IMR-90 (cell line): ENCODE measurements around the gene SLC12A7. TPM values are rescaled to one million over a fixed set of nuclear protein-coding genes. Genes with fewer than 3 reads are reported as not detected.
"Not testable (repeated sequence)": the region's sequence is repeated elsewhere in the genome, so short reads cannot be mapped to it uniquely, and the experiment has no call there.

Source experiments
- ATAC-seq: fragments of 200-7000 bp; cut with Tn5 transposase; 2 replicates; pipeline ENCODE4 v1.9.1; 2020; ENCODE audit warnings: low read depth, mild to moderate bottlenecking, moderate library complexity
- BruUV-seq: library from RNA; stranded (reverse); fragments of 400-500 nt; replicated peaks from 2 replicates; lab custom pipeline; 2021; lab: Mats Ljungman, UMichigan
- CTCF ChIA-PET: fragments of 300-600 bp; formaldehyde crosslinking; extraction: SDS; loops from one replicate; lab custom pipeline; 2021; ENCODE audit warnings: antibody characterized with exemption; lab: Yijun Ruan, JAX
- POLR2A ChIA-PET: fragments of 300-600 bp; sonication (Branson Sonifier 250); formaldehyde crosslinking; loops from one replicate; lab custom pipeline; 2022; ENCODE audit warnings: antibody characterized with exemption; ENCODE audit not compliant: unreplicated experiment; lab: Charles Lee
- DNase-seq: peaks from one replicate; pipeline ENCODE4 v3.0.0; 2013
- H2AFZ ChIP-seq: replicated peaks from 2 replicates; pipeline ENCODE3; 2013; ENCODE audit warnings: low read length, mild to moderate bottlenecking; ENCODE audit not compliant: poor library complexity
- H2AK5ac ChIP-seq: 2 replicates; pipeline ENCODE4 v1.6.1; 2013; ENCODE audit warnings: low read depth, low read length, inconsistent platforms
- H2AK9ac ChIP-seq: replicated peaks from 2 replicates; pipeline ENCODE3; 2013; ENCODE audit warnings: mild to moderate bottlenecking, low read depth, low read length, moderate library complexity; ENCODE audit not compliant: poor library complexity
- H2BK120ac ChIP-seq: 2 replicates; pipeline ENCODE4 v1.6.1; 2013; ENCODE audit warnings: low read depth, low read length, inconsistent platforms
- H2BK15ac ChIP-seq: 3 replicates; pipeline ENCODE4 v1.6.1; 2013; ENCODE audit warnings: low read depth, low read length, inconsistent platforms
- H2BK20ac ChIP-seq: 2 replicates; pipeline ENCODE4 v1.6.1; 2013; ENCODE audit warnings: low read depth, mild to moderate bottlenecking, inconsistent platforms, low read length, moderate library complexity
- H2BK5ac ChIP-seq: 2 replicates; pipeline ENCODE4 v1.6.1; 2013; ENCODE audit warnings: mild to moderate bottlenecking, low read depth, low read length, inconsistent platforms; ENCODE audit not compliant: poor library complexity, severe bottlenecking
- H3K14ac ChIP-seq: replicated peaks from 2 replicates; pipeline ENCODE4 v1.6.1; 2013; ENCODE audit warnings: low read depth, low read length, inconsistent platforms
- H3K18ac ChIP-seq: 2 replicates; pipeline ENCODE4 v1.6.1; 2013; ENCODE audit warnings: low read depth, low read length, control low read depth
- H3K23ac ChIP-seq: 2 replicates; pipeline ENCODE4 v1.6.1; 2013; ENCODE audit warnings: low read depth, low read length, inconsistent platforms
- H3K27ac ChIP-seq: 2 replicates; pipeline ENCODE4 v1.5.1; 2013; ENCODE audit warnings: mild to moderate bottlenecking, control low read depth, low read length; ENCODE audit not compliant: insufficient read depth
- H3K27me3 ChIP-seq: 2 replicates; pipeline ENCODE4 v1.6.1; 2013; ENCODE audit warnings: low read length; ENCODE audit not compliant: control insufficient read depth, insufficient read depth
- H3K36me3 ChIP-seq: 2 replicates; pipeline ENCODE4 v1.6.1; 2013; ENCODE audit warnings: low read length, mixed read lengths; ENCODE audit not compliant: control insufficient read depth, insufficient read depth
- H3K4ac ChIP-seq: 2 replicates; pipeline ENCODE4 v1.6.1; 2013; ENCODE audit warnings: low read depth, low read length, inconsistent platforms
- H3K4me1 ChIP-seq: 2 replicates; pipeline ENCODE4 v1.6.1; 2013; ENCODE audit warnings: low read length, mixed read lengths; ENCODE audit not compliant: control insufficient read depth, insufficient read depth
- H3K4me2 ChIP-seq: 2 replicates; pipeline ENCODE4 v1.6.1; 2013; ENCODE audit warnings: low read depth, mild to moderate bottlenecking, control low read depth, low read length, moderate library complexity
- H3K4me3 ChIP-seq: 2 replicates; pipeline ENCODE4 v1.5.1; 2013; ENCODE audit warnings: low read depth, mild to moderate bottlenecking, control low read depth, low read length, moderate library complexity; ENCODE audit not compliant: insufficient read depth
- H3K56ac ChIP-seq: 2 replicates; pipeline ENCODE4 v1.6.1; 2013; ENCODE audit warnings: low read length, inconsistent platforms; ENCODE audit not compliant: insufficient read depth; ENCODE audit errors: extremely low read depth
- H3K79me1 ChIP-seq, 2 experiments: 2 replicates each; pipeline ENCODE4 v1.6.1; 2013; ENCODE audit warnings: low read length in 2 of 2, inconsistent platforms in 1 of 2, low read depth in 1 of 2
- H3K9ac ChIP-seq: 2 replicates; pipeline ENCODE4 v1.6.1; 2013; ENCODE audit warnings: low read depth, low read length, control low read depth
- H3K9me1 ChIP-seq: 2 replicates; pipeline ENCODE4 v1.6.1; 2013; ENCODE audit warnings: low read length, inconsistent platforms; ENCODE audit not compliant: insufficient read depth
- H3K9me3 ChIP-seq: 2 replicates; pipeline ENCODE4 v1.6.1; 2013; ENCODE audit warnings: low read length; ENCODE audit not compliant: control insufficient read depth, insufficient read depth
- H4K20me1 ChIP-seq: 2 replicates; pipeline ENCODE4 v1.6.1; 2013; ENCODE audit warnings: low read length, inconsistent platforms; ENCODE audit not compliant: insufficient read depth
- H4K5ac ChIP-seq: 2 replicates; pipeline ENCODE4 v1.6.1; 2013; ENCODE audit warnings: mild to moderate bottlenecking, low read depth, low read length, control low read depth
- H4K8ac ChIP-seq, 2 experiments: 2 replicates each; pipeline ENCODE4 v1.6.1; 2013; ENCODE audit warnings: low read depth in 2 of 2, low read length in 2 of 2, control low read depth in 1 of 2, inconsistent platforms in 1 of 2
- H4K91ac ChIP-seq: 2 replicates; pipeline ENCODE4 v1.6.1; 2013; ENCODE audit warnings: low read depth, low read length, inconsistent platforms; ENCODE audit not compliant: insufficient read depth
- MAFK ChIP-seq: IDR thresholded peaks from 2 replicates; pipeline ENCODE4 v1.6.1; 2012; ENCODE audit warnings: low read depth, low read length, improper control_type of control experiment
- WGBS, 2 experiments: methylation state at CpG; one replicate each; pipeline versions ENCODE4 v1.1.5 to v1.1.7; 2013; ENCODE audit warnings: missing lambda C conversion rate in 2 of 2; ENCODE audit not compliant: insufficient read length in 1 of 2; ENCODE audit errors: extremely low coverage in 2 of 2; 5-methylcytosine and 5-hydroxymethylcytosine counted together
- dilution Hi-C: fragments of 300-500 bp; cut with HindIII; formaldehyde crosslinking; loops from one replicate; pipeline ENCODE4 v1.14.3; 2018; ENCODE audit warnings: low sequenced_read_pairs; ENCODE audit not compliant: unreplicated experiment
- in situ Hi-C: fragments of 300-500 bp; cut with MboI; formaldehyde crosslinking; loops from 3 replicates; pipeline ENCODE4 v1.14.3; 2019; ENCODE audit warnings: low sequenced_read_pairs, inconsistent platforms, mixed read lengths
- intact Hi-C: fragments of 100-400 bp; cut with micrococcal nuclease; formaldehyde crosslinking; loops from 2 replicates; pipeline ENCODE4 v1.10.0; 2022
- polyA plus RNA-seq, 3 experiments: library from polyadenylated mRNA; depleted of rRNA; stranded (reverse); fragments of >200 nt; gene quantifications; 2 replicates each; pipeline ENCODE4 v1.2.3, GENCODE V29; 2012; ENCODE audit warnings: low replicate concordance in 1 of 3
- total RNA-seq: library from RNA; depleted of rRNA; stranded (reverse); fragments of >200 nt; gene quantifications from 2 replicates; pipeline ENCODE4 v1.2.3, GENCODE V29; 2012

The SLC12A7 gene
- total and polyA plus RNA-seq, 2 of the 4 experiments (the other 2 are of a cell fraction): 3.0 to 6.1 TPM

- TF ChIP-seq MAFK: no peak
Measured at GRCh38 chr5:1127959-1128785, 16.3 kb upstream of the SLC12A7 start (continued).

GRCh38 chr5:1125695-1126094 is 13.8 kb upstream of the SLC12A7 start:
- H3K9me3 ChIP-seq, ATAC-seq, POLR2A ChIA-PET, H4K91ac ChIP-seq, H3K4ac ChIP-seq, H2BK15ac ChIP-seq, H2BK120ac ChIP-seq, H2BK20ac ChIP-seq, in situ Hi-C loops, H4K5ac ChIP-seq, H3K9me1 ChIP-seq, intact Hi-C loops, H3K36me3 ChIP-seq, H3K4me1 ChIP-seq, H3K56ac ChIP-seq, H2AFZ ChIP-seq, H2AK9ac ChIP-seq, H3K14ac ChIP-seq, H2BK5ac ChIP-seq, H4K8ac ChIP-seq, H2AK5ac ChIP-seq, H4K20me1 ChIP-seq, H3K27ac ChIP-seq, H3K23ac ChIP-seq, DNase-seq, H3K79me1 ChIP-seq, H3K9ac ChIP-seq, dilution Hi-C loops, BruUV-seq, H3K4me2 ChIP-seq, H3K4me3 ChIP-seq, H3K18ac ChIP-seq: not testable (repeated sequence)
- CTCF ChIA-PET: interaction anchor here (0.6 kb wide), 1 partner anchor 337 kb away, joined by 3 read pairs; no protein-coding TSS in a partner anchor
- WGBS, 2 experiments: no CpG with 5 or more reads among the region's 2 CpGs
- peaks cover 51% of the 10 kb centered on the region for H3K27me3 ChIP-seq
